IMR-90 (cell line): ENCODE results near the gene ACACB. TPM values are rescaled to one million over a fixed set of nuclear protein-coding genes. Genes with fewer than 3 reads are reported as not detected.

ENCODE experiments used
- ATAC-seq: fragments of 200-7000 bp; cut with Tn5 transposase; 2 replicates; pipeline ENCODE4 v1.9.1; 2020; ENCODE audit warnings: low read depth, mild to moderate bottlenecking, moderate library complexity
- BruUV-seq: library from RNA; stranded (reverse); fragments of 400-500 nt; replicated peaks from 2 replicates; lab custom pipeline; 2021; lab: Mats Ljungman, UMichigan
- CTCF ChIA-PET: fragments of 300-600 bp; formaldehyde crosslinking; extraction: SDS; loops from one replicate; lab custom pipeline; 2021; ENCODE audit warnings: antibody characterized with exemption; lab: Yijun Ruan, JAX
- POLR2A ChIA-PET: fragments of 300-600 bp; sonication (Branson Sonifier 250); formaldehyde crosslinking; loops from one replicate; lab custom pipeline; 2022; ENCODE audit warnings: antibody characterized with exemption; ENCODE audit not compliant: unreplicated experiment; lab: Charles Lee
- DNase-seq: peaks from one replicate; pipeline ENCODE4 v3.0.0; 2013
- H2AFZ ChIP-seq: replicated peaks from 2 replicates; pipeline ENCODE3; 2013; ENCODE audit warnings: low read length, mild to moderate bottlenecking; ENCODE audit not compliant: poor library complexity
- H2AK5ac ChIP-seq: 2 replicates; pipeline ENCODE4 v1.6.1; 2013; ENCODE audit warnings: low read depth, low read length, inconsistent platforms
- H2AK9ac ChIP-seq: replicated peaks from 2 replicates; pipeline ENCODE3; 2013; ENCODE audit warnings: mild to moderate bottlenecking, low read depth, low read length, moderate library complexity; ENCODE audit not compliant: poor library complexity
- H2BK120ac ChIP-seq: 2 replicates; pipeline ENCODE4 v1.6.1; 2013; ENCODE audit warnings: low read depth, low read length, inconsistent platforms
- H2BK15ac ChIP-seq: 3 replicates; pipeline ENCODE4 v1.6.1; 2013; ENCODE audit warnings: low read depth, low read length, inconsistent platforms
- H2BK20ac ChIP-seq: 2 replicates; pipeline ENCODE4 v1.6.1; 2013; ENCODE audit warnings: low read depth, mild to moderate bottlenecking, inconsistent platforms, low read length, moderate library complexity
- H2BK5ac ChIP-seq: 2 replicates; pipeline ENCODE4 v1.6.1; 2013; ENCODE audit warnings: mild to moderate bottlenecking, low read depth, low read length, inconsistent platforms; ENCODE audit not compliant: poor library complexity, severe bottlenecking
- H3K14ac ChIP-seq: replicated peaks from 2 replicates; pipeline ENCODE4 v1.6.1; 2013; ENCODE audit warnings: low read depth, low read length, inconsistent platforms
- H3K18ac ChIP-seq: 2 replicates; pipeline ENCODE4 v1.6.1; 2013; ENCODE audit warnings: low read depth, low read length, control low read depth
- H3K23ac ChIP-seq: 2 replicates; pipeline ENCODE4 v1.6.1; 2013; ENCODE audit warnings: low read depth, low read length, inconsistent platforms
- H3K27ac ChIP-seq: 2 replicates; pipeline ENCODE4 v1.5.1; 2013; ENCODE audit warnings: mild to moderate bottlenecking, control low read depth, low read length; ENCODE audit not compliant: insufficient read depth
- H3K27me3 ChIP-seq: 2 replicates; pipeline ENCODE4 v1.6.1; 2013; ENCODE audit warnings: low read length; ENCODE audit not compliant: control insufficient read depth, insufficient read depth
- H3K36me3 ChIP-seq: 2 replicates; pipeline ENCODE4 v1.6.1; 2013; ENCODE audit warnings: low read length, mixed read lengths; ENCODE audit not compliant: control insufficient read depth, insufficient read depth
- H3K4ac ChIP-seq: 2 replicates; pipeline ENCODE4 v1.6.1; 2013; ENCODE audit warnings: low read depth, low read length, inconsistent platforms
- H3K4me1 ChIP-seq: 2 replicates; pipeline ENCODE4 v1.6.1; 2013; ENCODE audit warnings: low read length, mixed read lengths; ENCODE audit not compliant: control insufficient read depth, insufficient read depth
- H3K4me2 ChIP-seq: 2 replicates; pipeline ENCODE4 v1.6.1; 2013; ENCODE audit warnings: low read depth, mild to moderate bottlenecking, control low read depth, low read length, moderate library complexity
- H3K4me3 ChIP-seq: 2 replicates; pipeline ENCODE4 v1.5.1; 2013; ENCODE audit warnings: low read depth, mild to moderate bottlenecking, control low read depth, low read length, moderate library complexity; ENCODE audit not compliant: insufficient read depth
- H3K56ac ChIP-seq: 2 replicates; pipeline ENCODE4 v1.6.1; 2013; ENCODE audit warnings: low read length, inconsistent platforms; ENCODE audit not compliant: insufficient read depth; ENCODE audit errors: extremely low read depth
- H3K79me1 ChIP-seq, 2 experiments: 2 replicates each; pipeline ENCODE4 v1.6.1; 2013; ENCODE audit warnings: low read length in 2 of 2, inconsistent platforms in 1 of 2, low read depth in 1 of 2
- H3K9ac ChIP-seq: 2 replicates; pipeline ENCODE4 v1.6.1; 2013; ENCODE audit warnings: low read depth, low read length, control low read depth
- H3K9me1 ChIP-seq: 2 replicates; pipeline ENCODE4 v1.6.1; 2013; ENCODE audit warnings: low read length, inconsistent platforms; ENCODE audit not compliant: insufficient read depth
- H3K9me3 ChIP-seq: 2 replicates; pipeline ENCODE4 v1.6.1; 2013; ENCODE audit warnings: low read length; ENCODE audit not compliant: control insufficient read depth, insufficient read depth
- H4K20me1 ChIP-seq: 2 replicates; pipeline ENCODE4 v1.6.1; 2013; ENCODE audit warnings: low read length, inconsistent platforms; ENCODE audit not compliant: insufficient read depth
- H4K5ac ChIP-seq: 2 replicates; pipeline ENCODE4 v1.6.1; 2013; ENCODE audit warnings: mild to moderate bottlenecking, low read depth, low read length, control low read depth
- H4K8ac ChIP-seq, 2 experiments: 2 replicates each; pipeline ENCODE4 v1.6.1; 2013; ENCODE audit warnings: low read depth in 2 of 2, low read length in 2 of 2, control low read depth in 1 of 2, inconsistent platforms in 1 of 2
- H4K91ac ChIP-seq: 2 replicates; pipeline ENCODE4 v1.6.1; 2013; ENCODE audit warnings: low read depth, low read length, inconsistent platforms; ENCODE audit not compliant: insufficient read depth
- BHLHE40 ChIP-seq: fragments of 150-350 bp; IDR thresholded peaks from 2 replicates; pipeline ENCODE4 v1.6.1; 2016; ENCODE audit warnings: mild to moderate bottlenecking, low read depth, low read length
- CEBPB ChIP-seq: IDR thresholded peaks from 2 replicates; pipeline ENCODE4 v1.6.1; 2012; ENCODE audit warnings: low read depth, low read length, improper control_type of control experiment
- FOS ChIP-seq: fragments of 150-350 bp; IDR thresholded peaks from 2 replicates; pipeline ENCODE4 v1.6.1; 2016; ENCODE audit warnings: low read depth, low read length
- MAFK ChIP-seq: IDR thresholded peaks from 2 replicates; pipeline ENCODE4 v1.6.1; 2012; ENCODE audit warnings: low read depth, low read length, improper control_type of control experiment
- MAZ ChIP-seq: IDR thresholded peaks from 2 replicates; pipeline ENCODE4 v1.6.1; 2012; ENCODE audit warnings: low read depth, mild to moderate bottlenecking, low read length, improper control_type of control experiment, moderate library complexity, borderline replicate concordance
- MXI1 ChIP-seq: IDR thresholded peaks from 2 replicates; pipeline ENCODE4 v1.6.1; 2012; ENCODE audit warnings: low read depth, mild to moderate bottlenecking, low read length, moderate library complexity, borderline replicate concordance
- NFE2L2 ChIP-seq: fragments of 150-350 bp; IDR thresholded peaks from 2 replicates; pipeline ENCODE4 v1.6.1; 2016; ENCODE audit warnings: low read depth, mild to moderate bottlenecking, low read length
- POLR2A ChIP-seq: IDR thresholded peaks from 2 replicates; pipeline ENCODE4 v1.6.1; 2012; ENCODE audit warnings: mild to moderate bottlenecking, low read depth, low read length
- RAD21 ChIP-seq: IDR thresholded peaks from 2 replicates; pipeline ENCODE4 v1.6.1; 2012; ENCODE audit warnings: low read length, improper control_type of control experiment
- RCOR1 ChIP-seq: IDR thresholded peaks from 2 replicates; pipeline ENCODE4 v1.6.1; 2012; ENCODE audit warnings: mild to moderate bottlenecking, low read length, improper control_type of control experiment; ENCODE audit not compliant: insufficient replicate concordance
- RFX5 ChIP-seq: IDR thresholded peaks from 2 replicates; pipeline ENCODE4 v1.8.0; 2012; ENCODE audit warnings: low read depth, mild to moderate bottlenecking, low read length, moderate library complexity
- SMC3 ChIP-seq: fragments of 150-350 bp; IDR thresholded peaks from 2 replicates; pipeline ENCODE4 v1.6.1; 2016; ENCODE audit warnings: low read depth, mild to moderate bottlenecking, antibody characterized with exemption, low read length, moderate library complexity
- WGBS, 2 experiments: methylation state at CpG; one replicate each; pipeline versions ENCODE4 v1.1.5 to v1.1.7; 2013; ENCODE audit warnings: missing lambda C conversion rate in 2 of 2; ENCODE audit not compliant: insufficient read length in 1 of 2; ENCODE audit errors: extremely low coverage in 2 of 2; 5-methylcytosine and 5-hydroxymethylcytosine counted together
- dilution Hi-C: fragments of 300-500 bp; cut with HindIII; formaldehyde crosslinking; loops from one replicate; pipeline ENCODE4 v1.14.3; 2018; ENCODE audit warnings: low sequenced_read_pairs; ENCODE audit not compliant: unreplicated experiment
- in situ Hi-C: fragments of 300-500 bp; cut with MboI; formaldehyde crosslinking; loops from 3 replicates; pipeline ENCODE4 v1.14.3; 2019; ENCODE audit warnings: low sequenced_read_pairs, inconsistent platforms, mixed read lengths
- intact Hi-C: fragments of 100-400 bp; cut with micrococcal nuclease; formaldehyde crosslinking; loops from 2 replicates; pipeline ENCODE4 v1.10.0; 2022
- polyA plus RNA-seq, 3 experiments: library from polyadenylated mRNA; depleted of rRNA; stranded (reverse); fragments of >200 nt; gene quantifications; 2 replicates each; pipeline ENCODE4 v1.2.3, GENCODE V29; 2012; ENCODE audit warnings: low replicate concordance in 1 of 3
- total RNA-seq: library from RNA; depleted of rRNA; stranded (reverse); fragments of >200 nt; gene quantifications from 2 replicates; pipeline ENCODE4 v1.2.3, GENCODE V29; 2012
- TF ChIP-seq, protein P1 (sequence below): fragments of 150-350 bp; IDR thresholded peaks from 2 replicates; pipeline ENCODE4 v1.6.1; 2017; ENCODE audit warnings: mild to moderate bottlenecking, antibody characterized with exemption, low read length, low read depth
- TF ChIP-seq, protein P2 (sequence below): fragments of 150-350 bp; IDR thresholded peaks from 2 replicates; pipeline ENCODE4 v1.6.1; 2016; ENCODE audit warnings: low read depth, mild to moderate bottlenecking, low read length, moderate library complexity, borderline replicate concordance
- TF ChIP-seq, protein P3 (sequence below): conservative IDR thresholded peaks from 2 replicates; pipeline ENCODE4 v1.5.1; 2012; ENCODE audit warnings: mild to moderate bottlenecking, low read depth, low read length, improper control_type of control experiment

The ACACB gene
- total and polyA plus RNA-seq, 2 of the 4 experiments (the other 2 are of a cell fraction): 2.0 to 2.1 TPM

DNA sequence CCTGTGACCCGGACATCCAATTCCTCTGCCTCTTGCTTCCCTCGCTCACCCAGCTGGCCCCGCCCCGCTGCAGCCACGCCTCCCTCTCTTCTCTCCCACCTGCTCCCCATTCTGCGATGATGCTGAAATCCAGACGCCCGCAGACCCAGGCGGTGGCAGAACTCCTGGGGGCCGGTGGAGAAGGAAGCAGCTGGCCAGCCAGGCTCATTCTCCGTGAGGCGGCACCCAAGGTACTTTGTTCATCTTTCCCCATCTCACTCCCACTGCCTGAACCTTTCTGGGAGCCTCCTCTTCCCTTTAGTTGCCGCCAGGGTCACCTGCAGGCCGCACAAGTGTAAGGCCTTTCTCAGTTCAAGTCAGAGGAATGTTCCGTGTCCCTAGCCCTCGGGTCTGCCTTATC is 157.0 kb downstream of the ACACB start:
- no peak overlapping the region for H2BK120ac ChIP-seq
- H3K4me2 ChIP-seq: no peak overlapping the region
- no peak overlapping the region for H4K8ac ChIP-seq
- intact Hi-C loops: no loop called here
- ChIA-PET POLR2A (no interaction called here), CTCF (no interaction called here)
- no peak overlapping the region for H2BK5ac ChIP-seq
- H3K9me1 ChIP-seq: 0 out of 2 replicates have a peak, but pooled peaks cover 5% of the 10 kb centered on the region
- no peak overlapping the region for H2BK20ac ChIP-seq
- no peak overlapping the region for H2AK9ac ChIP-seq
- dilution Hi-C loops: no loop called here
- no peak overlapping the region for H4K5ac ChIP-seq
- no peaks in the 10 kb centered on the region for H3K9me3 ChIP-seq
- H3K23ac ChIP-seq: no peak overlapping the region
- H3K56ac ChIP-seq: no peak overlapping the region
- no peak overlapping the region for H2AK5ac ChIP-seq
- ATAC-seq (no peak), DNase-seq (no peak)
- peak overlapping the region; percentile 14 for H2AFZ ChIP-seq
- BruUV-seq: no TSS peak
- no peak overlapping the region for H3K4ac ChIP-seq
- no peaks in the 10 kb centered on the region for H4K20me1 ChIP-seq
- in situ Hi-C loops: no loop called here
- H3K79me1 ChIP-seq: no peaks in the 10 kb centered on the region
- H3K9ac ChIP-seq: no peak overlapping the region
- H3K18ac ChIP-seq: no peak overlapping the region
- H3K27me3 ChIP-seq: peaks cover 11% of the 10 kb centered on the region; the same call in 1 of the 2 replicates
- H4K91ac ChIP-seq: no peak overlapping the region
- H3K27ac ChIP-seq: no peak overlapping the region
- H3K36me3 ChIP-seq: no peaks in the 10 kb centered on the region
- no peak overlapping the region for H2BK15ac ChIP-seq
- H3K4me3 ChIP-seq: no peak overlapping the region
- 7% methylated on average over 9 of the region's 16 CpGs; no CpG with 5 or more reads in 1 of the 2 experiments for WGBS, 2 experiments
- H3K4me1 ChIP-seq: no peaks in the 10 kb centered on the region
- TF ChIP-seq, protein P1, sequence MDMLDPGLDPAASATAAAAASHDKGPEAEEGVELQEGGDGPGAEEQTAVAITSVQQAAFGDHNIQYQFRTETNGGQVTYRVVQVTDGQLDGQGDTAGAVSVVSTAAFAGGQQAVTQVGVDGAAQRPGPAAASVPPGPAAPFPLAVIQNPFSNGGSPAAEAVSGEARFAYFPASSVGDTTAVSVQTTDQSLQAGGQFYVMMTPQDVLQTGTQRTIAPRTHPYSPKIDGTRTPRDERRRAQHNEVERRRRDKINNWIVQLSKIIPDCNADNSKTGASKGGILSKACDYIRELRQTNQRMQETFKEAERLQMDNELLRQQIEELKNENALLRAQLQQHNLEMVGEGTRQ: no peak
- TF ChIP-seq, protein P2, sequence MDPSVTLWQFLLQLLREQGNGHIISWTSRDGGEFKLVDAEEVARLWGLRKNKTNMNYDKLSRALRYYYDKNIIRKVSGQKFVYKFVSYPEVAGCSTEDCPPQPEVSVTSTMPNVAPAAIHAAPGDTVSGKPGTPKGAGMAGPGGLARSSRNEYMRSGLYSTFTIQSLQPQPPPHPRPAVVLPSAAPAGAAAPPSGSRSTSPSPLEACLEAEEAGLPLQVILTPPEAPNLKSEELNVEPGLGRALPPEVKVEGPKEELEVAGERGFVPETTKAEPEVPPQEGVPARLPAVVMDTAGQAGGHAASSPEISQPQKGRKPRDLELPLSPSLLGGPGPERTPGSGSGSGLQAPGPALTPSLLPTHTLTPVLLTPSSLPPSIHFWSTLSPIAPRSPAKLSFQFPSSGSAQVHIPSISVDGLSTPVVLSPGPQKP: no peak
- TF ChIP-seq RAD21: no peak
- no peak for TF ChIP-seq SMC3
- TF ChIP-seq NFE2L2: no peak
- TF ChIP-seq MXI1: no peak
- TF ChIP-seq MAFK: no peak
- no peak for TF ChIP-seq CEBPB
- TF ChIP-seq, protein P3, sequence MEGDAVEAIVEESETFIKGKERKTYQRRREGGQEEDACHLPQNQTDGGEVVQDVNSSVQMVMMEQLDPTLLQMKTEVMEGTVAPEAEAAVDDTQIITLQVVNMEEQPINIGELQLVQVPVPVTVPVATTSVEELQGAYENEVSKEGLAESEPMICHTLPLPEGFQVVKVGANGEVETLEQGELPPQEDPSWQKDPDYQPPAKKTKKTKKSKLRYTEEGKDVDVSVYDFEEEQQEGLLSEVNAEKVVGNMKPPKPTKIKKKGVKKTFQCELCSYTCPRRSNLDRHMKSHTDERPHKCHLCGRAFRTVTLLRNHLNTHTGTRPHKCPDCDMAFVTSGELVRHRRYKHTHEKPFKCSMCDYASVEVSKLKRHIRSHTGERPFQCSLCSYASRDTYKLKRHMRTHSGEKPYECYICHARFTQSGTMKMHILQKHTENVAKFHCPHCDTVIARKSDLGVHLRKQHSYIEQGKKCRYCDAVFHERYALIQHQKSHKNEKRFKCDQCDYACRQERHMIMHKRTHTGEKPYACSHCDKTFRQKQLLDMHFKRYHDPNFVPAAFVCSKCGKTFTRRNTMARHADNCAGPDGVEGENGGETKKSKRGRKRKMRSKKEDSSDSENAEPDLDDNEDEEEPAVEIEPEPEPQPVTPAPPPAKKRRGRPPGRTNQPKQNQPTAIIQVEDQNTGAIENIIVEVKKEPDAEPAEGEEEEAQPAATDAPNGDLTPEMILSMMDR: no peak
- TF ChIP-seq RFX5: no peak
- TF ChIP-seq MAZ: no peak
- TF ChIP-seq RCOR1: no peak
- no peak for TF ChIP-seq POLR2A
- no peak for TF ChIP-seq BHLHE40
- TF ChIP-seq FOS: no peak
- H3K14ac ChIP-seq: no peak overlapping the region
